HL-60 (cell line): ENCODE results near the gene ARHGEF11.

Source experiments
- CTCF ChIP-seq: IDR thresholded peaks from one replicate; pipeline ENCODE4 v1.5.1; 2011; ENCODE audit warnings: low read length, control low read depth, inconsistent platforms; ENCODE audit not compliant: insufficient read depth
- POLR2AphosphoS5 ChIP-seq: IDR thresholded peaks from 2 replicates; pipeline ENCODE4 v1.6.1; 2012; ENCODE audit warnings: low read depth
- SPI1 ChIP-seq: IDR thresholded peaks from 2 replicates; pipeline ENCODE4 v1.6.1; 2012; ENCODE audit warnings: low read depth, mild to moderate bottlenecking, borderline replicate concordance
- TF ChIP-seq, protein P1 (sequence below): IDR thresholded peaks from 2 replicates; pipeline ENCODE4 v1.6.1; 2012; ENCODE audit warnings: low read depth; ENCODE audit not compliant: insufficient replicate concordance

DNA sequence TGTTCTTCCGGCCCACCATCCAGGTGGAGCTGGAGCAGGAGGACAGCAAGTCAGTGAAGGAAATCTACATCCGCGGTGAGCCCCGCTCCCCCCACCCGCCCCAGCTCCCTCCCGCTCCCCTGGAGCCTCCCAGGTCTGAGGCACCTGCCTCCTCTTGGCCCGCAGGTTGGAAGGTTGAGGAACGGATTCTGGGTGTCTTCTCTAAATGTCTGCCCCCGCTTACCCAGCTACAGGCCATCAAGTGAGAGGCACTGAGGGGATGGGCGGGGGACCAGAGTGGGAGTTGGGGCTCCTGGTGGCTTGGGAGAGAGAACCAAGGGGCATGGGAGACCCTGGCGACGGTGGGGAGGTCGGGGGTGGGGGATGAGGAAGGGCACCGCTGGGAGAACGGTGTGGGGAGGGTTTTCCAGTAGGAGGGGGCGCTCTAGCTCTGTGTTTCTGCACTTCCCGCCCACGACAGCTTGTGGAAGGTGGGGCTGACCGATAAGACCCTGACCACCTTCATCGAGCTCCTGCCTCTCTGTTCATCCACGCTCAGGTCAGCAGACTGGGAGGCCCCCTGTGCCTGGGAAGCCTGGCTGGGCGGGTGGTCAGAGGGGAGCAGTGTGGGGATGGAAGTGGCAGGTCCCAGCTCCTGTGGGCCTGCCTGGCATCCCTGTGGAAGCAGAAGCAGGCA lies 120.9 kb downstream of the ARHGEF11 start:
- TF ChIP-seq CTCF = no peak
- TF ChIP-seq, protein P1, sequence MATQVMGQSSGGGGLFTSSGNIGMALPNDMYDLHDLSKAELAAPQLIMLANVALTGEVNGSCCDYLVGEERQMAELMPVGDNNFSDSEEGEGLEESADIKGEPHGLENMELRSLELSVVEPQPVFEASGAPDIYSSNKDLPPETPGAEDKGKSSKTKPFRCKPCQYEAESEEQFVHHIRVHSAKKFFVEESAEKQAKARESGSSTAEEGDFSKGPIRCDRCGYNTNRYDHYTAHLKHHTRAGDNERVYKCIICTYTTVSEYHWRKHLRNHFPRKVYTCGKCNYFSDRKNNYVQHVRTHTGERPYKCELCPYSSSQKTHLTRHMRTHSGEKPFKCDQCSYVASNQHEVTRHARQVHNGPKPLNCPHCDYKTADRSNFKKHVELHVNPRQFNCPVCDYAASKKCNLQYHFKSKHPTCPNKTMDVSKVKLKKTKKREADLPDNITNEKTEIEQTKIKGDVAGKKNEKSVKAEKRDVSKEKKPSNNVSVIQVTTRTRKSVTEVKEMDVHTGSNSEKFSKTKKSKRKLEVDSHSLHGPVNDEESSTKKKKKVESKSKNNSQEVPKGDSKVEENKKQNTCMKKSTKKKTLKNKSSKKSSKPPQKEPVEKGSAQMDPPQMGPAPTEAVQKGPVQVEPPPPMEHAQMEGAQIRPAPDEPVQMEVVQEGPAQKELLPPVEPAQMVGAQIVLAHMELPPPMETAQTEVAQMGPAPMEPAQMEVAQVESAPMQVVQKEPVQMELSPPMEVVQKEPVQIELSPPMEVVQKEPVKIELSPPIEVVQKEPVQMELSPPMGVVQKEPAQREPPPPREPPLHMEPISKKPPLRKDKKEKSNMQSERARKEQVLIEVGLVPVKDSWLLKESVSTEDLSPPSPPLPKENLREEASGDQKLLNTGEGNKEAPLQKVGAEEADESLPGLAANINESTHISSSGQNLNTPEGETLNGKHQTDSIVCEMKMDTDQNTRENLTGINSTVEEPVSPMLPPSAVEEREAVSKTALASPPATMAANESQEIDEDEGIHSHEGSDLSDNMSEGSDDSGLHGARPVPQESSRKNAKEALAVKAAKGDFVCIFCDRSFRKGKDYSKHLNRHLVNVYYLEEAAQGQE = no peak
- no peak for TF ChIP-seq POLR2AphosphoS5
- no peak for TF ChIP-seq SPI1
